Activated CD4-positive, alpha-beta T cell treated with anti-CD3 and anti-CD28 coated beads, Interleukin-10, Interleukin-2, amounts not matched to agents 100 ng/mL and 50 ng/mL, durations not matched to agents 16 hours and 8 hours (primary cell): ENCODE results near the gene P2RX6.
"Not testable (repeated sequence)": the region's sequence is repeated elsewhere in the genome, so short reads cannot be mapped to it uniquely, and the experiment has no call there.

Source experiments
- DNase-seq: peaks from one replicate; pipeline ENCODE4 v3.0.0-alpha.2; 2020

The P2RX6 gene

DNA sequence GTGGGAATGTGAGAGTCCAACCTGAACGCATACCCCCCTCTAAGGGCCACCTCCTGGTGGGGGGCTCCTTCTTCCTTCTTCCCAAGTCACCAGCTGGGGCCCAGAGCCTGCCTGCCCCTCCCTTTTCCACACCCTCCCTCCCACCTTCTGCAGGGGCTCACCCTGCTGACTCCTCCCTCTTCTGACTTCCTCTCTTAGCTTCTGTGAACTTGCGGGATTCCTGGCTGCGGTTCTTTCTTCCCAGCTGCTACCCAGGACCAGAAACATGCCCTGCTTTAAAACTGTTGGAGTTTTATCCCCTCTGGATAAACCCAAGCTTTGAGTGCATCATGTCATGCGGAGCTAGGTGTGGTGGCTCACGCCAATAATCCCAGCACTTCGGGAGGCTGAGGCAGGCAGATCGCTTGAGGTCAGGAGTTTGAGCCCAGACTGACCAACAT, 40.9 kb downstream of the P2RX6 start:
- DNase-seq: no peak

DNA sequence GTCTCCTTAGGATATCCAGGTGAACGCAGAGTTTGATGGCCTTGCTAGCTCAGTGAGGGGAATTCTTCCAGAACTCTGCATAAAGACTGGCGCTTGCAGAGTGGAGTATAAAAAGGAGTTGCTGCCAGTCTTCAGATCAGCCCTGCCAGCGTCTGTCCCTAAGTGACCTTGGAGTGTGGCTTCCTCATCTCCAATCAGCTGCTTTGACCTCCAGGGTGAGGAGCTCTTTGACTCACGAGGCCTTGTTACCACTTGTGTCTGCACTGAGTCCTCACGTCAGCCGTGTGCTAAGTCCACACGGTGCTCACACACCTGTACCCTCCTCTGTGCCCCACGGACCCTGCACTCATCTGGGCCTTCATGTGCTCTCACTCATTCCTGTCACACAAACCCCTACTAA, 45.4 kb downstream of the P2RX6 start:
- not testable (repeated sequence) for DNase-seq

DNA sequence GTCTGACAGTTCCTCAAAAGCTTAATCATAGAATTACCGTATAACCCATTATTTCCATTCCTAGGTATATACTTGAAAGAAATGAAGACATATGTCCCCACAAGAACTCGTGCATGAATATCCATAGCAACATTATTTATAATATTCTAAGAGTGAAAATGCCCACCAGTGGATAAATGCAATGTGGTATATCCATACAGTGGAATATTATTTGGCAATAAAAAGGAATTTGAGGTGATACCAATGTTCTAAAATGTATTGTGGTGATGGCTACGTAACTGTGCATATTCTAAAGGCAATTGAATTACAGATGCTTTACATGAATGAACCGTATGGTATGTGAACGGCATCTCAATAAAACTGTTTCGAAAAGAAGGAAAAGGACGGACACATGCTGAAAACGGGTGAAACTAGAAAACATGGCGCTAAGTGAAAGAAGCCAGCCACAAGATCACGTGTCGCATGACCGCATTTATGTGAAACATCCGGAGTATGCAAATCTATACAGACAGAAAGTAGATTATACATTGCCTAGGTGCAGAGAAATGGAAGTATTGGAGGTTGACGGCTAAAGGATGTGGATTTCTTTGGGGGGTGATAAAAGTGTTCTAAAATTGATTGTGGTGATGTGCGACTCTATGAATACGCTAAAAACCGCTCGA, 46.8 kb downstream of the P2RX6 start:
- DNase-seq: not testable (repeated sequence)

- DNase-seq: not testable (repeated sequence)
Observed at GRCh38 chr22:21064425-21064824, 49.5 kb downstream of the P2RX6 start.

DNA sequence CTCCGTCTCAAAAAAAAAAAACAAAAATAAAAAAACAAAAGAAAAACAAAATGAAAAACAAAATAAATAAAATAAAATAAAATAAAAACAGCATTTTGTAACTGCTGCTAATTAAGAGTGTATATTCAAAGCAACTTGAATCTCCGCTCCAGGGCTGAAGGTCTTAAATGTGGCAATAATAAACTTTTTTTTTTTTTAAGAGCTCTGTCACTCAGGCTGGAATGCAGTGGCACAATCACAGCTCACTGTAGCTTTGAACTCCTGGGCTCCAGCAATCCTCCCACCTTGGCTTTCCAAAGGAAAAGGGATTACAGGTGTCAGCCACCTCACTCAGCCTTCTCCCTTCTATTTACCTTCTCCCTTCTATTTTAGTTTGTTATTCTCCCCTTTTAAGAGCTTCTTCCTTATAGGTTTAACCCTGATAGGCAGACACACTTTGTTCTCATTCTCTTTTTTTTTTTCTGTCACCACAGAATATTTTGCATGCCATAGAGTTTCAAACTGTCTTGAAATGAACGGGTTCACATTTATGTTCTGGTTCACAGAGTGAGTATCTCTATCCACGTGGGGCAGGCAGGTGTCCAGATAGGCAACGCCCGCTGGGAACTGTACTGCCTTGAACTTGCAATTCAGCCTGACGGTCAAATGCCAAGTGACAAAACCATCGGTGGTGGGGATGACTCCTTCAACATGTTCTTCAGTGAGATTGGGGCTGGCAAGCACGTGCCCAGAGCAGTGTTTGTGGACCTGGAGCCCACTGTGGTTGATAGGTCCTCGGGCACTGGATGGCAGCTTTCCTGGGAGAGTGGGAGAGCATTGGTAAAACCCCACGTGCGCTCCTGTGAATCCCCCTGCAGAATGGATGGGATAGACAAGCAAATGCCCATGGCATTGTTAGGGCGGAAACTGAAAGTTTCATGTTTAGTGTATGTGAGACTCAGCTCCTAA, 50.2 kb downstream of the P2RX6 start:
- DNase-seq: no peak

- no peak for DNase-seq
Observed at GRCh38 chr22:21067075-21067900, 52.3 kb downstream of the P2RX6 start.

DNA sequence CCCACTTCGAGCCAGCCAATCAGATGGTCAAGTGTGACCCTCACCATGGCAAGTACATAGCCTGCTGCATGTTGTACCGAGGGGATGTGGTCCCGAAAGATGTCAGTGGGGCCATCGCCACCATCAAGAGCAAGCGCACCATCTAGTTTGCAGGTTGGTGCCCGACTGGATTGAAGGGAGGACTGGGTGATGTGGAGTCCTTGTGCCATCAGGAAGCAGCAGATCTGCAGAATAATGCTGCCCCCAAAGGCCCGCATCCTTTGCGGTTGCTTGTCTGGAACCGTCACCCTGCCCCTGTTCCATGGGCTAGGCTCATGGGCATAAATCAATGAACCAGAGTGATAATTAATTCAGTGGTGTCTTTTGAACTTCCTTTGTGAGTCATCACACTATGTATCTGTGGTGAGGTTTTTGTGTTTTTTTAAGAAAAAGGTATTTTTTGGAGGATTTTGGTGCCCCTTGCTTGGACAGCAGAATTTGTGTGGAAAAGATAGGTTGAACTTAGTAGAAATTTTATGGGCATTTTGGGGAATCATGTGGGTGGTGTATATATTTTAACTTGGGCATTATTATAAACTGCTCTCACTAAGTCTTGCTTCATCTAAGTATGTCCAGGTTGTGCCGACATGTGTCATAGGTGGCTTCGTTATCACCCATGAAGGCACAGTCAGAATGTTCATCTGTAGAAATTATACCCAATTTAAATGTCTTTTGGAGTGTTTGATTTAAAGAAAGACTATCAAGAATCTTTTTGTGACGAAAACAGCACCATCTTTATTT, 53.1 kb downstream of the P2RX6 start:
- no peak for DNase-seq

GRCh38 chr22:21068681-21069276, 53.8 kb downstream of the P2RX6 start:
- DNase-seq: no peak

DNA sequence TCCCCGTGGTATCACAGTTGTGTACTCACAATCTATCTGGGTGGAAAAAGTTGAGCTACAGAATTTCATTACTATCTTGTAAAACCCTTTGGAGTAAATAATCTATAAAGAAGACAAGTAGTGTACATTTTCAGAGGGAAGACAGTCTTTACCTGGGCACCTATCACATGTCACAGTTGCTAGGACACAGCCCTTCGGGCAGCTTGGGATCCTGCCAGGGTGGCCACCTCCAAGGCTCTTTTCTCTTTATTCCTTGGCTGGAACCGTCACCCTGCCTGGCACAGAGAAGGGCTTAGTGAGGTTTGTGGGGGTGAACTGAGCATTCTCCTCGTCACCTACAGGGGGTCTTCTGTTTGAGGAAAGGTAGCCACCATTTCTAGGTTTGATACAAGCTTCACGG, 54.4 kb downstream of the P2RX6 start:
- no peak for DNase-seq

DNA sequence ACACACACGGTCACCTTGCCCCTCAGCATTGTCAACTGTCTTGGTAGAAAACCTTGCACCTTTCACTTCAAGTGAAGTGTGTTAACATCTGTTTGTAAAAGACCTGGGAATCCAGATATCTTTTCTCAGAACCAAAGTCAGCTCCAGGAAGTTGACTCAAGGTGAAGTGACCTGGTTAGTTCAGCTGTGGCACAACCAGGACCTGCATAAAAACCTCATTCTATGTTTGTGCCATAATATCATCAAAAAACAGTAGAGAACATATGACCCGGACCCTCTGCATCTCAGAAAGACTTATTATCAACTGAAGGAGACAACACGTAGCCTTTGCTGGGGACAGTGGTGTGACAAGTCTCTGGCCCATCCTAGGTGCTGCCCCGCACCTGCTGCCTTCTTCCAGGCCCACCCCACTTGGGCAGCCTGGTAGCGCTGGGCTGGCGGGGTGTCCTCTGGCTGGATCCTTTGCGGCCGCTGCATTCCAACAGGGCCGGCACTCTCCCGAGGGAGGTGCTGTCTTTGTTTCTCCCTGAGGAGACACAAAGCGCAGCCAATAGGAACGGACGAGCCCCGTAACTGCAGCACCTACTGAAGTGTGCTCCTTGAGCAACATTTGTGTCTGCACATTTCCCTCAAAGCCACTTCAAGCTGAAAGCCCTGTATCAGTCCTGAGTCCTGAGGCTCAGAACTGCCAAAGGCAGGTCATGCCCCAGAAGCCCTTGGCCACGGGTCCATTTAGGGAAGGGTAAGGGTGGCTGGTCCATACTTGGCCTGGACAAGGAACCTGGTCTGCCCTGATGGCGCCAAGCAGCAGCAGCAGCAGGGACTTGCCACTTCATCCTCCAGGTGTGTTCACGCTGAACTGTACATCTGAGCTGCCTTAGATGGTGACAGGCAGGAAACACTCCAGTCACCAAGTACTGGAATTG, 56.0 kb downstream of the P2RX6 start:
- no peak for DNase-seq

DNA sequence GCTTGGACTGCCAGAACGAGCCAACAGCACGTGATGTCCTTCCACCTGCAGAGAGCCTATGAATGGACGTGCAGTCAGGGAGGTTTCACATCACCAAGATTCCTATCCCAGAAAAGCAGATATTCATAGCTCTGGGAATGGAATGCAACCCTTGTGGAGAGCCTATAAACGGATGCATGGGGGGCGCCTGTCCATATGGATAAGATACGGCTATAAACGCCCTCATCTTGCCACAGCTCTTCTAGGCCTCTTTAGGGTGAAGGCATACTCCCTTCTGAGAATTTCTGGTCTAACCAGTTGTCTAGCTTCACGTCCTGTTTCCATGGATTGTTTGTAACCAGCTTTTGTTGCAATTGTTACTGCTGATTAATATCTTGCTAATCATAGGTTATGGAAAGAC, 56.8 kb downstream of the P2RX6 start:
- not testable (repeated sequence) for DNase-seq

DNA sequence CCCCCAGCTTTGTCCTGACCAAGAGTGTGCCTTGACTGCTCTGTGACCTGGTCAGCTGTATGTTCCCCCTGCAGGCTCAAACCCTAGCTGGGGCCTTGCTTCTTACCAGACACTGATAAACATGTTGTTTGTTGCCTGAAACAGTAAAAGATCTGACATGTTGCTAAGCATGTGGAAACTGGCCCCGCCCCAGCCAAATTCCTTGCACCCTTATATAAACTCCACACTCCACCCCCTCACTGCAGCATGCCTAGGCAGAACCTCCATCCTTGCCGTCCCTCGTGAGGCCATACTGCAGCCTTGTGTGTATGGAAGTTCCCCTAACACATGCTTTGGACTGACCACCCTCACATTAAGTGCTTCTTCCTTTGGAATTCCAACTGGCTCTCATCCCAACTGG, 58.1 kb downstream of the P2RX6 start:
- no peak for DNase-seq

GRCh38 chr22:21073482-21073881, 58.5 kb downstream of the P2RX6 start:
- DNase-seq: no peak

DNA sequence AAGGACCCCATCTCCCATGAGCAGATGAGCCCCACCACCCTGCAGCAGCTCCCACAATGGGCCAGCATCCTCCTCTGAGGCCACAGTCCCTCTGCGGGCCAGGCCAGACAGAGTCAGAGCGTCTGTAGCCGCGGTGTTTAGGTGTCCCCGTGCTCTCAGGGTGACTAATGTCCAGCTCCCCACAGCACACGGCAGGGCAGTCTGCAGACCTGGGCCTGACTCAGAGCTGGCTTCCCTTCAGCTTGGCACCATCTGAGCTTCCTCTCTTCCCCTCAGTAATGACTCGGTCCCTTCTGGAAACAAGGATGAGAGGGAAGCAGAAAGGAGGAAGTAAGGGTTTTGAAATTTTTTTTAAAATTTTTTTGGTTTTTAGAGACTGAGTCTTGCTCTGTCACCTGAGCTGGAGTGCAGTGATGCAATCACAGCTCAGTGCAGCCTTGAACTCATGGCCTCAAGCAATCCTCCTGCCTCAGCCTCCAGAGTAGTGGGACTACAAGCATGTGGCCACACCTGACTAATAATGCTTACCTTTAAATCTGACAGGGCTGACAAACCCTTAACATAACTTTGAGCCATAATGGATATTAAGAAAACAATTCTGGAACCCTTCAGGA, 59.2 kb downstream of the P2RX6 start:
- DNase-seq: no peak

DNA sequence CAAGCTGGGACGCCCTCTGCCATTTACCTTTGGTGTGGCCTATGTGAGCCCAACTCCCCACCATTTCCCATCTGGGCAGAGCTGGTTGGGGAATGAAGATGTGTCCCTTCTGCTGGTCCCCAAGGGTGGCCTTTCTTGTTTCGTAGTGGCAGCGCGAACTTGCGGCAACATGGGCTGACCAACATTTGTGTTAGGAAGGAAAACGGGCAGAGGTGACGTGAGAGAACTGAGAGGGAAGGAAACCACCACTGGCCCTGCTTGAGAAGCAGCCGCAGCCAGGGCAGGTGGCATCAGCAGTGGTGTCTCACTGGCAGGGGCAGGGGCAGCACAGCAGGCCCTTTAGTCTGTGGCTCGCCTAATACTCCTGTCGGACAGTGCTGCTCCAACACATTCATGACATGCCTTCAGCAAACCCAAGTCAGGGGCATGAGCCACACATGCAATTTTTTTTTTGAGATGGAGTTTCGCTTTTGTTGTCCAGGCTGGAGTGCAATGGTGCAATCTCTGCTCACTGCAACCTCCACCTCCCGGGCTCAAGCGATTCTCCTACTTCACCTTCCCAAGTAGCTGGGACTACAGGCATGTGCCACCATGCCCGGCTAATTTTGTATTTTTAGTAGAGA, 60.7 kb downstream of the P2RX6 start:
- no peak for DNase-seq

DNA sequence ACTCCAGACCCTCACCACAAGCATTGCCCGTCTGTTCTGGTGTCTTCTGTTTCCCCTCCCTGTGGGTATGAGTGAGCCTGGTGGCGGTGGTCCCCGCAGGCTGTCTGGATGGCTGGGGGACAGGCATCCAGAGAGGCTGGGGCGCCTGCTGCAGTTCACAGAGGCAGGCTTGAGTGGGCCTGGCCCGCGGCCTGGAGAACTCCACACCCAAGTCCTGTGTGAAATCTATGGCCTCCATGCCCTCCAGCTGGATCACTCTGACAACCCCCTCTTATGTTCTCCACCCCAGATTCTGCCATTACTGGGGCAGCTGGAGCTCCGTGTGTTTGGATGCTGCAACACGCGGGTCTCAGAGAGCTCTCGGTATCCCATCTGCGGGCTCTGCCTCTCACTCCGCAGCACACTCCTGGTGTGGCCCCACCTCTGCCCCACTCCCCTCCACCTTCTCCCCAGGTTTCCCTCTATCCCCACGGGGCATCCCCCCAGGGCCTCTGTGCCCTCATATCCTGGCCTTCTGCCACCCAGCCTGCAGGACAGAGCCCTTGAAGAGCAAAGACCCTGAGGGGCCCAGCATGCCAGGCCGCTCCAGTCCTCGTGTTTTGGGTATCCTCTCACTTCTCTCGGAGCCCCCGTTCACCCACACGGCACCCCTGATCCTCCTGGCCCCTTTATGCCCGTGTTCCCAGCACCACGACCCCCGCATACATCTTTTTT, 62.1 kb downstream of the P2RX6 start:
- DNase-seq: no peak
